NCI-H187 treated with DMSO at 0.1 percent for 48 hours (cell line): ENCODE results near the gene KIF22.
"Not testable (repeated sequence)": the region's sequence is repeated elsewhere in the genome, so short reads cannot be mapped to it uniquely, and the experiment has no call there.

Experiments used
- DNase-seq: peaks from one replicate; lab custom pipeline; 2025; lab: John Stamatoyannopoulos, UW

Gene KIF22

GRCh38 chr16:29790183-29790948, at the start of gene KIF22:
TSS of gene KIF22 (plus strand) at chr16:29790751. CDS start at chr16:29790760, 9 bp downstream.
- DNase-seq = peak; percentile 59

GRCh38 chr16:29742683-29743275, 47.8 kb upstream of the KIF22 start:
- DNase-seq = no peak

GRCh38 chr16:29743475-29743826, 47.1 kb upstream of the KIF22 start:
- DNase-seq = no peak

- no peak for DNase-seq
Measured at GRCh38 chr16:29743827-29744531, 46.6 kb upstream of the KIF22 start.

GRCh38 chr16:29744541-29745101, 45.9 kb upstream of the KIF22 start:
- no peak for DNase-seq

GRCh38 chr16:29745121-29745852, 45.3 kb upstream of the KIF22 start:
- no peak for DNase-seq

GRCh38 chr16:29745853-29746345, 44.7 kb upstream of the KIF22 start, which contains the start of gene C16orf54:
TSS of gene C16orf54 (minus strand) at chr16:29745990. CDS start at chr16:29744951, 1,039 bp downstream.
- no peak for DNase-seq

- DNase-seq = not testable (repeated sequence)
Measured at GRCh38 chr16:29746518-29746917, 44.0 kb upstream of the KIF22 start.

DNA sequence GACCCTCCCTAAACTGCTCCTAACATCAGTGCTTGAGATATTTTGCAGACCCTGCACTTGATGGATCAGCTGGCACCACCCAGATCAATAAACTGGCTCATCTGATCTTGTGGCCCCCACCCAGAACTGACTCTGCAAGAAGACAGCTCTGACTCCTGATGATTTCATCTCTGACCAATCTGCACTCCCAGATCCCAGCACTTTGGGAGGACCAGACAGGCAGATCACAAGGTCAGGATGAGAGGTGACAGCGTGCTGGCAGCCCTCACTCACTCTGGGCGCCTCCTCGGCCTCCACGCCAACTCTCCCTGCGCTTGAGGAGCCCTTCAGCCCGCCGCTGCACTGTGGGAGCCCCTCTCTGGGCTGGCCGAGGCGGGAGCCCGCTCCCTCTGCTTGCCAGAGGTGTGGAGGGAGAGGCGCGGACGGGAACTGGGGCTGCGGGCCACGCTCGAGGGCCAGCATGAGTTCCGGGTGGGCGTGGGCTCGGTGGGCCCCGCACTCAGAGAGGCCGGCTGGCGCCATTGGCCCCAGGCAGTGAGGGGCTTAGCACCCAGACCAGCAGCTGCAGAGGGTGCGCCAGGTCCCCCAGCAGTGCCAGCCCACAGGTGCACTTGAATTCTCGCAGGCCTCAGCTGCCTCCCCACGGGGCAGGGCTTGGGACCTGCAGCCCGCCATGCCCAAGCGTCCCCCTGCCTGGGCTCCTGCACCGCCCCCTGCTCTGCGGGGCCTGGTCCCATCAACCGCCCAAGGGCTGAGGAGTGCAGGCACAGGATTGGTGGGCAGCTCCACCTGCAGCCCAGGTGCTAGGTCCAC, 42.4 kb upstream of the KIF22 start:
- DNase-seq = no peak

DNA sequence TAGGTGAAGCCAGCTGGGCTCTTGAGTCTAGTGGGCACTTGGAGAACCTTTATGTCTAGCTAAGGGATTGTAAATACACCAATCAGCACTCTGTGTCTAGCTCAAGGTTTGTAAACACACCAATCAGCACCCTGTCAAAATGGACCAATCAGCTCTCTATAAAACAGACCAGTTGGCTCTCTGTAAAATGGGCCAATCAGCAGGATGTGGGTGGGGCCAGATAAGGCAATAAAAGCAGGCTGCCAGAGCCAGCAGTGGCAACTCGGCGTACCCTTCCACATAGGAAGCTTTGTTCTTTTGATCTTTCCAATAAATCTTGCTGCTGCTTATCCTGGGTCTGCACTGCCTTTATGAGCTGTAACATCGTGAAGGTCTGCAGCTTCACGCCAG, 41.8 kb upstream of the KIF22 start:
- DNase-seq = not testable (repeated sequence)

DNA sequence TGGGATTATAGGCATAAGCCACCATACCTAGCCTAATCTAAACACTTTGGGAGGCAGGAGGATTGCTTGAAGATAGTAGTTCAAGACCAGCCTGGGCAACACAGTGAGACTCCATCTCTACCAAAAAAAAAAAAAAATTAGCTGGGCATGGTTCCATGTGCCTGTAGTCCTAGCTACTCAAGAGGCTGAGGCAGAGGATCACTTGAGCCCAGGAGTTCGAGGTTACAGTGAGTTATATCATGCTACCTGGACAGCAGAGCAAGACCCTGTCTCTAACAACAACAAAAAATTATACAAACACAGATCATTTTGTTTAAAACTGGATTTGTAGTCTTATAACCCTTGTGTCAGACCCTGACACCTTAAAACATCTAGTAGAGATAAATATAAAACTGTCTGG, 37.0 kb upstream of the KIF22 start:
- no peak for DNase-seq

- no peak for DNase-seq
Measured at GRCh38 chr16:29756654-29757053, 33.9 kb upstream of the KIF22 start.

DNA sequence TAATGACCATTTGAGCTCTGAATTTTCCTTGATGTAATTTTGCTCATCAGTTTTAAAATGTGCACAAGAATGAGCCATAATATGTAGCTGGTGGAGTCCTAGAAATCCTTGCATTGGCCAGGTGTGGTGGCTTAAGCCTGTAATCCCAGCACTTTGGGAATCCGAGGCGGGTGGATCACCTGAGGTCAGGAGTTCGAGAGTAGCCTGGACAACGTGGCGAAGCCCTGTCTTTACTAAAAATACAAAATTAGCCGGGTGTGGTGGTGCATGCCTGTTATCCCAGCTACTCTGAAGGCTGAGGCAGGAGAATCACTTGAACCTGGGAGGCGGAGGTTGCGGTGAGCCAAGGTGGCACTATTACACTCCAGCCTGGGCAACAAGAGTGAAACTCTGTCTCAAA, 33.5 kb upstream of the KIF22 start:
- not testable (repeated sequence) for DNase-seq

- DNase-seq = no peak
Measured at GRCh38 chr16:29757950-29758466, 32.5 kb upstream of the KIF22 start.

- peak; percentile 49 for DNase-seq
Measured at GRCh38 chr16:29760567-29761279, 29.8 kb upstream of the KIF22 start.

DNA sequence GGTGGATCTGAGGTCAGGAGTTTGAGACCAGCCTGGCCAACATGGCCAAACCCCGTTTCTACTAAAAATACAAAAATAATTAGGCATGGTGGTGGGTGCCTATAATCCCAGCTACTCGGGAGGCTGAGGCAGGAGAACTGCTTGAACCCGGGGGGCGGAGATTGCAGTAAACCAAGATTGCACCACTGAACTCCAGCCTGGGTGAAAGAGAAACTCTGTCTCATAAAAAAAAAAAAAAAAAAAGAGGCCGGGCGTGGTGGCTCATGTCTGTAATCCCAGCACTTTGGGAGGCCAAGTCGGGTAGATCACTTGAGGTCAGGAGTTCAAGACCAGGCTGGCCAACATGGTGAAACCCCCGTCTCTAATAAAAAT, 29.3 kb upstream of the KIF22 start:
- not testable (repeated sequence) for DNase-seq

GRCh38 chr16:29761882-29762281, 28.7 kb upstream of the KIF22 start:
- DNase-seq = no peak

- no peak for DNase-seq
Measured at GRCh38 chr16:29763326-29763725, 27.2 kb upstream of the KIF22 start.

DNA sequence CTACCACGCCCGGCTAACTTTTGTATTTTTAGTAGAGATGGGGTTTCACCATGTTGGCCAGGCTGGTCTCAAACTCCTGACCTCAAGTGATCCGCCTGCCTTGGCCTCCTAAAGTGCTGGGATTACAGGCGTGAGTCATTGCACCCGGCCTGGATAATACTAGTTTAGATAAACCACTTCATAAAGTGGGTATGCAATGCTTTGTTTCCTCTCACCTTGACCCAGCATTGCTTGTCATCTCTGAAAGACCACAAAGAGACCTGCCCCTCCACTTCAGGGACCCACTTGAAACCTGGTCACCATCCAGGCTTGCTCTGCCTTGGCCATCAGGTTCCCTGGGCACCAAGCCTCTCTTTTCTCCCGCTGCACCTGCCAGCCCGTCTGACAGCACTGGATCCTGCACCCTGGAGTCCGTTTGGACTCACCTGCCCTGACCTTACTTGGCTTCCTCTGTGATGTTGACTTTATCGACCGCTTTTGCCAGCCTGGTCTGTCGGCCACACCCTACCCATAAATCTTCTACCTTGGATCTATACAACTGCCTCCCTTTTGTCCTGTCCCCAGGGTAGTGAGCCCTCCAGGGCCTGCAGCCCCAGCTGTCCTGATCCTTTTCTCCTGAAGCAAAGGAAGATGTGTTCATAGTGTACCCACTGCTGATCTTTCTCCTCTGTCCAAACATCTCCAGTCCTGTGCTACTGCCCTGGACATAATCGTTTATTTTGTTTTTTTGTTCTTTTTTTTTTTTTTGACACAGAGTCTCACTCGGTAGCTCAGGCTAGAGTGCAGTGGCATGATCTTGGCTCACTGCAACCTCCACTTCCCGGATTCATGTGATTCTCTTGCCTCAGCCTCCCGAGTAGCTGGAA, 25.2 kb upstream of the KIF22 start:
- DNase-seq = peak; percentile 22
